Neural progenitor cell (in vitro differentiated cells): Measurements from ENCODE around the gene PPT2.

Experiments
- EZH2 ChIP-seq: fragments of 200-600 bp; sonication (generic); IDR thresholded peaks from 2 replicates; pipeline ENCODE4 v1.6.1; 2017; ENCODE audit warnings: antibody characterized with exemption, mild to moderate bottlenecking, moderate library complexity
- EZH2phosphoT487 ChIP-seq: fragments of 200-600 bp; sonication (generic); IDR thresholded peaks from 2 replicates; pipeline ENCODE4 v1.6.1; 2017; ENCODE audit warnings: antibody characterized with exemption
- TF ChIP-seq, protein P1 (sequence below): fragments of 200-600 bp; sonication (generic); IDR thresholded peaks from 2 replicates; pipeline ENCODE4 v1.5.1; 2017; ENCODE audit warnings: antibody characterized with exemption, mild to moderate bottlenecking

DNA sequence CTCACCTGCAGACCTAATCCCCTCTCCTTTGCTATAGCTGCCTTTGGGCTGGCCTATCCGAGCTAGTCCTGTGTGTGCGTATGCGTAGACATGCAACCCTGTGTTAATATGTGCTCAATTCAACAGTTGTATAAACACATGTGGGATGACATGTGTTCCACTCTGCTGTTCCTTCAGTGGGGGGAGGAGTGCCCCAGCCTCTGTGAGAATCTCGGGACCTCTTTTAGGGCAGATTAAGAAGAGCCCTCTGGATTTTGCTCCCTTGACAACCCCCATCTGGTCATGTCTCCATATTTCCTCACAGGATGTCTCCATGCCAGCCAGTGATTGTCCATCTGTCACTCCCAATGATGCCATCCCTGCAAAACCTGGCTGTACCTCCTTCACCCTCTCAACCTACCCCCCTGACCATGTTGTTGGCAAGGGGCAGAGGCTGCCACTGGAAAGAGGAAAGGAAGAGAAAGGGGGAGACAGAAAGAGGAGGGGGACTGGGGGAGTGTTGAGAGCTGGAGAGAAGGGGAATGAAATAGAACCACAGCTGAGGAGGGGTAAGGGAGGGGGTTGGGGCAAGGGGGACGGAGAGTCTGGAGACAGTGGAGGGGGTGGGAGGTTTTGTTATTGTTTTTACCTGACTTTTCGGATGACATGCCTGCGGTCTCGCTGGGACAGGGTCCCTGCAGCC, 2.6 kb upstream of the PPT2 start:
- TF ChIP-seq, protein P1, sequence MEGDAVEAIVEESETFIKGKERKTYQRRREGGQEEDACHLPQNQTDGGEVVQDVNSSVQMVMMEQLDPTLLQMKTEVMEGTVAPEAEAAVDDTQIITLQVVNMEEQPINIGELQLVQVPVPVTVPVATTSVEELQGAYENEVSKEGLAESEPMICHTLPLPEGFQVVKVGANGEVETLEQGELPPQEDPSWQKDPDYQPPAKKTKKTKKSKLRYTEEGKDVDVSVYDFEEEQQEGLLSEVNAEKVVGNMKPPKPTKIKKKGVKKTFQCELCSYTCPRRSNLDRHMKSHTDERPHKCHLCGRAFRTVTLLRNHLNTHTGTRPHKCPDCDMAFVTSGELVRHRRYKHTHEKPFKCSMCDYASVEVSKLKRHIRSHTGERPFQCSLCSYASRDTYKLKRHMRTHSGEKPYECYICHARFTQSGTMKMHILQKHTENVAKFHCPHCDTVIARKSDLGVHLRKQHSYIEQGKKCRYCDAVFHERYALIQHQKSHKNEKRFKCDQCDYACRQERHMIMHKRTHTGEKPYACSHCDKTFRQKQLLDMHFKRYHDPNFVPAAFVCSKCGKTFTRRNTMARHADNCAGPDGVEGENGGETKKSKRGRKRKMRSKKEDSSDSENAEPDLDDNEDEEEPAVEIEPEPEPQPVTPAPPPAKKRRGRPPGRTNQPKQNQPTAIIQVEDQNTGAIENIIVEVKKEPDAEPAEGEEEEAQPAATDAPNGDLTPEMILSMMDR = no peak
- TF ChIP-seq EZH2 (no peak), EZH2phosphoT487 (no peak)
